GM19099 (cell line): Measurements from ENCODE around the gene CHPF2.

Source experiments
- POLR2A ChIP-seq: IDR thresholded peaks from 3 replicates; pipeline ENCODE4 v1.6.1; 2011; ENCODE audit warnings: low read depth; ENCODE audit not compliant: insufficient read length; ENCODE audit errors: extremely low read depth

CHPF2 gene

GRCh38 chr7:151246102-151246850 is 14.0 kb downstream of the CHPF2 start:
- no peak for TF ChIP-seq POLR2A

GRCh38 chr7:151246851-151247580 is 14.7 kb downstream of the CHPF2 start:
- no peak for TF ChIP-seq POLR2A

- TF ChIP-seq POLR2A, result no peak
Observed at GRCh38 chr7:151247611-151248345, 15.5 kb downstream of the CHPF2 start.

- no peak for TF ChIP-seq POLR2A
Observed at GRCh38 chr7:151248346-151249033, 16.2 kb downstream of the CHPF2 start, which contains the start of gene SMARCD3. SMARCD3 (minus strand) TSS chr7:151248694; CDS start chr7:151248562, 132 bp downstream.

GRCh38 chr7:151249034-151249731 is 16.9 kb downstream of the CHPF2 start:
- TF ChIP-seq POLR2A, result no peak

- no peak for TF ChIP-seq POLR2A
Observed at GRCh38 chr7:151249732-151250072, 17.4 kb downstream of the CHPF2 start.

- no peak for TF ChIP-seq POLR2A
Observed at GRCh38 chr7:151250181-151251132, 18.2 kb downstream of the CHPF2 start.

- no peak for TF ChIP-seq POLR2A
Observed at GRCh38 chr7:151251328-151251688, 19.0 kb downstream of the CHPF2 start.

GRCh38 chr7:151251689-151252560 is 19.6 kb downstream of the CHPF2 start:
- no peak for TF ChIP-seq POLR2A

- no peak for TF ChIP-seq POLR2A
Observed at GRCh38 chr7:151252561-151252835, 20.2 kb downstream of the CHPF2 start.

GRCh38 chr7:151252961-151253711 is 20.9 kb downstream of the CHPF2 start:
- no peak for TF ChIP-seq POLR2A

- no peak for TF ChIP-seq POLR2A
Observed at GRCh38 chr7:151254316-151254715, 22.0 kb downstream of the CHPF2 start.

GRCh38 chr7:151254851-151255250 is 22.6 kb downstream of the CHPF2 start:
- TF ChIP-seq POLR2A, result no peak

GRCh38 chr7:151255390-151255789 is 23.1 kb downstream of the CHPF2 start:
- no peak for TF ChIP-seq POLR2A
